CD4-positive, alpha-beta T cell treated with Interleukin-17A for 4 hours (primary cell): ENCODE results near the gene WIPI1.
"Not testable (repeated sequence)": the region's sequence is repeated elsewhere in the genome, so short reads cannot be mapped to it uniquely, and the experiment has no call there.

Source experiments
- DNase-seq: peaks from one replicate; pipeline ENCODE4 v3.0.0-alpha.2; 2020; ENCODE audit warnings: mixed read lengths

The WIPI1 gene

DNA sequence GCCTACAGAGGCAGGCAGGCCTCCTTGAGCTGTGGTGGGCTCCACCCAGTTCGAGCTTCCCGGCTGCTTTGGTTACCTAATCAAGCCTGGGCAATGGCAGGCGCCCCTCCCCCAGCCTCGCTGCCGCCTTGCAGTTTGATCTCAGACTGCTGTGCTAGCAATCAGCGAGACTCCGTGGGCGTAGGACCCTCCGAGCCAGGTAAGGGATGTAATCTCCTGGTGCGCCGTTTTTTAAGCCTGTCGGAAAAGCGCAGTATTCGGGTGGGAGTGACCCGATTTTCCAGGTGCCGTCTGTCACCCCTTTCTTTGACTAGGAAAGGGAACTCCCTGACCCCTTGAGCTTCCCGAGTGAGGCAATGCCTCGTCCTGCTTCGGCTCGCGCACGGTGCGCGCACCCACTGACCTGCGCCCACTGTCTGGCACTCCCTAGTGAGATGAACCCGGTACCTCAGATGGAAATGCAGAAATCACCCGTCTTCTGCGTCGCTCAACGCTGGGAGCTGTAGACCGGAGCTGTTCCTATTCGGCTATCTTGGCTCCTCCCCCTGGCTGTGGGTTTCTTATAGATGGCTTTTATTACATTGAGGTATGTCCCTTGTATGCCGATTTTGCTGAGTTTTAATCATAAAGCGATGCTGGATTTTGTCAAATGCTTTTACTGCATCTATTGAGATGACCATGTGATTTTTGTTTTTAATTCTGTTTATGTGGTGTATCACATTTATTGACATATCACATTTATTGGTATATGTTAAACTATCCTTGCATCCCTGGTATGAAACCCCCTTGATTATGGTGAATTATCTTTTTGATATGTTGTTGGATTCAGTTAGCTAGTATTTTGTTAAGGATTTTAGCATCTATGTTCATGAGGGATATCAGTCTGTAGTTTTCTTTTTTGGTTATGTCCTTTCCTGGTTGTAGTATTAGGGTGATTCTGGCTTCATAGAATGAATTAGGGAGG, 43.4 kb downstream of the WIPI1 start:
- peak; percentile 75 for DNase-seq

DNA sequence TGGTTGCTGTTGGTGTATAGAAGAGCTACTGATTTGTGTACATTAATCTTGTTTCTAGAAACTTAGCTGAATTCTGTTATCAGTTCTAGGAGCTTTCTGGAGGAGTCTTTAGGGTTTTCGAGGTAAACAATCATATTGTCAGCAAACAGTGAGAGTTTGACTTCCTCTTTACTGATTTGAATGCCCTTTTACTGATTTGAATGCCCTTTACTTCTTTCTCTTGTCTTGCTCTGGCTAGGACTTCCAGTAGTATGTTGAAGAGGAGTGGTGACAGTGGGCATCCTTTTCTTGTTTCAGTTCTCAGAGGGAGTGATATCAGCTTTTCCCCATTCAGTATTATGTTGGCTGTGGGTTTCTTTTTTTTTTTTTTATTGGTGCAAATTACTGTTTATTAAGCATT, 49.6 kb downstream of the WIPI1 start:
- not testable (repeated sequence) for DNase-seq

DNA sequence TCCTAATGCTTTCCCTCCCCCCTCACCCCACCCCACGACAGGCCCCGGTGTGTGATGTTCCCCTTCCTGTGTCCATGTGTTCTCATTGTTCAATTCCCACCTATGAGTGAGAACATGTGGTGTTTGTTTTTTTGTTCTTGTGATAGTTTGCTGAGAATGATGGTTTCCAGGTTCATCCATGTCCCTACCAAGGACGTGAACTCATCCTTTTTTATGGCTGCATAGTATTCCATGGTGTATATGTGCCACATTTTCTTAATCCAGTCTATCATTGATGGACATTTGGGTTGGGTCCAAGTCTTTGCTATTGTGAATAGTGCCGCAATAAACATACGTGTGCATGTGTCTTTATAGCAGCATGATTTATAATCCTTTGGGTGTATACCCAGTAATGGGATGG, 53.5 kb downstream of the WIPI1 start:
- DNase-seq = not testable (repeated sequence)

DNA sequence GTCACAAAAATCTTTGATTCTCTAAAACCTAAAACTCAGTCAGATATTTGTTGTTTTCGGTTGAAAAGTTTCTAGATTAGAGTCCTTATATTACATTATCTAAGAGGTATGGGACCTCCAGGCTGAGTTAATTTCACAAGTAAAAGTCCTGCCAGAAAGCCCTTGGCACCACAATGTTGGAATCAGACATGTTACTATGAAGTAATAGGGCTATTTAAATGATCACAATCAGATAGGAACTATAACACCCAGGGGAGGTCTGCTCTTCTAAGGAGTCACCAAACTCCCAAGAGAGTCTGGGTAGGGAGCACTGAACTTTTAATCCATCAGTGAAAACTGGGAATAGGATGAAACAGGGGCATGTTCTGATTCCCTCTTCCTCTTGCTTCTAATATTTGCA, 54.2 kb downstream of the WIPI1 start:
- DNase-seq = no peak

DNA sequence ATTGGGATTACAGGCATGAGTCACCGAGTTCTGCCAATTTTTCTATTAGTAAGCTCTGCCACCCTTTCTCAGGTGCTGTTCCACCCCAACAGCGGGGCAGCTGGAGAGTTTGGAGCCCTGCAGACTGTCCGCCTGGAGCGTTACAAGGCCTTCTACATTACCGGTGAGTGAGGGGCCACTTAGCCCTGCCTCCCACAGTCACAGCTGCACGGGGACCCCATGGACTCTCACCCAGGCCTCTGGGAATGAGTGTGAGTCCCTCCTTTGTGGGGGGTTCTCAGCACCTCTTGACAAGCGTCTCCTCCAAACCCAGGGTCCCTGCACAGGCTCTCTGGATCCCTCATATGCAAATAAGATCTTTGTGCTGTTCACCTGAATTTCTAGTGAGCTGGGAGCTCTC, 56.0 kb downstream of the WIPI1 start:
- DNase-seq = no peak

DNA sequence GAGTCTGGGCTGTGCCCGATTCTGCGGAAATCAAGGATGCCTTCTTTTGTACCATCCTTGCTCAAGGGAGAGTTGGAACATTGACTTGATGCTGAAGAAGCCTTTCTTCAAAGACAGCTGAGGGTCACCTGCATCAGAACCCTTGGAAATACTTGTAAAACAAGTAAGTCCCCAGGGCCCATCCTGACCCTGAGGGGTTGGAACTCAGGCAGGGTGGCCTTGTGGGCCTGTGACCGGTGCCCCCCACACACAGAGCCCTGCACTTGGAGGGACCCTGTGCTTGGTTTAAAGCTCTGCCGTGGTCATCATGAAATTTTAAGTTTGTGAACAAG, 56.9 kb downstream of the WIPI1 start:
- DNase-seq = no peak

DNA sequence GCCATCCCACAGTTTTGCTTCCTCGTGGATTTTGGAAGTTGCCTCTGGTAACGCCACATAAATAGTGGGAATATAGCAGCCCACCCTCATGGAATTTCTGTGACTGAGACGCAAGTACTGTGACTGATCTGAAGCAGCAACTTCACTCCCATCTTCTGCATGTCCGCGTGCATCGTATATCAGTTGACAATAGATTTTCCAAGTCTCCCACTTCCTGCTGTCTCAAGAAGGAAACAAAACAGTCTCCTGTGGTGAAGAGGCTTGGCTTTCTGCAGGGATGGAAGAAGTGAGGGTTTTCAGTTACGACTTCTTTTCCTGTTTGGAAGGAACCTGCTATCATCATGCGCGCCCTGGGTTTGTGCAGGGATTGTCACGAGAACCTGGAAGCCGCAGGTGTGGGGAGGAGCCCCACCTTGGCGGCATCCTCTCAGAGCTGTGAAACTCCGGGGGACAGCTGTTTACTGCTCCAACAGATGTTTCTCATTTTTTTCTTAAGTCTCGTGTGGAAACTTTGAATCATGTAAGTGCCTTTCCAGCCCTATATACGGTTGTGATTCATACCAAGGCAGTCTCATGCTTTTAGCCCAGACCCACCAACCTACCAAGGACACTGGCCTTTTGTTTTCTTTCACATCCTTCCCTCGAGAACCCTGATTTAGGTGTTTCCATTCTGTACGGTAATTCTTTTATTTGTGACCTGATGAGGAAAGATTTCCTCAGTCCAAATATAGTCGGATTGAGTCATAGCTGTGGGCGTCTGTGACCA, 57.5 kb downstream of the WIPI1 start:
- DNase-seq = peak; percentile 60

DNA sequence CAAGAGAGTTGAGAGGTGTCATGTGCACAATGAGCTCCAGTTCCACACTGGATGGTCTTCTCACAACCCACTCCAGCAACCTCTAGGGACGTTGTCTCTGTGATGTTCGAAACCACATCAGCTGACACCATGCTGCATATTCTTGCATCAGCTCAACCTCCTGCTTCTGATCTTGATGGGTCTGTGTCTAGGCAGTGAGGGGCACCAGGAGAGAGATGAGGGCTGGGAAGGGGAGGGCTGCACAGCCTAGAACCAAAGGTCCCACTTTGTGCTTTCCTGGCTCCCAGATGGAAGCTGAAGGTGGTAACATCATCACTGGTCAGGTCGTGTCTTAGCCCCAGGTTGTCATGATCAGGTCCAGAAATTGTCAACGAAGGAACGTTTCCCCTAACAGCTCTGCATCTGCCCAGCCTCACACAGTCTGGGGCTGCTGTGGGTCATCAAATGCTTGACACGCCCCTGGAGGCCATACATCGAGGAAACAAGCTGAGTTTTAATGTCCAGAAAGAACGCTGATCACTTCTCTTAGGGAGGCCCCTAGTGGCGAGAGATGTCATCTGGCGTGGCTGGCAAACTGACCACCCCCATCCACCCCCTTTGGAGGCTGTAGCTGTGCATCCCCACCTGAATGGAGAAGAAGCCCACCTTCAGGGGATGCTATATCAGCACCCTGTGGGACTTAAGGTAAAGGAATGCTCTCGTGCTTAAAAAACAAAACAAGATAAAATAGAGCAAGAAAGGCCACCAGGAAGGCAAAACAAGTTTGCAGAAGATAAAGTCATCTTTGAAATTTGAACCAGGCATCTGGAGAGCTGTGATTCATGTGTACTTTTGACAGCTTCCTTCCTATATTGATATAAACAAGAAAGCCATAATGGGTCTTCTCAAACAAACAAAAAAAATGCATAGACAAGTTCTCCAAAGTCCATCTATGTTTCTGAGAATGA, 58.3 kb downstream of the WIPI1 start:
- peak; percentile 48 for DNase-seq

DNA sequence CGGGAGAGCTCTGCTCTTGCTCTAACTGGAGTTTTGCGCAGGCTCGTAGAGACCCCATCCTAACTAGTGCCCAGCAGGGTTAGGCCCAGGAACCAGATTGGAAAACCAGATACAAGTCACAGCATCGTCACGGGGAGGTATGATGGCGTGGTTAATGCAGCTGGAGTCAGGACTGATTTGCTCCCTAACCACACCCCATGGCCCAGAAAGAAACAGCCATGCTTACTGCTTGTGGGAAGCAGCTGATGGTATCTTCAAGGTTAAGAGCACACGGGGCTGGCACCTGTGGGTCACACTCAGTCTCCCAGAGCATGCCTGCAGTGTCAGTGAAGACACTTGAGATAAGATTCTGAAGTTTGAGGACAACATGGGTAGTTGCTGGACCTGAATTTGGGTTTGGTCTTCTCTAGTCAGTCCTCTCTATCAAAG, 60.2 kb downstream of the WIPI1 start:
- DNase-seq = peak; percentile 8

DNA sequence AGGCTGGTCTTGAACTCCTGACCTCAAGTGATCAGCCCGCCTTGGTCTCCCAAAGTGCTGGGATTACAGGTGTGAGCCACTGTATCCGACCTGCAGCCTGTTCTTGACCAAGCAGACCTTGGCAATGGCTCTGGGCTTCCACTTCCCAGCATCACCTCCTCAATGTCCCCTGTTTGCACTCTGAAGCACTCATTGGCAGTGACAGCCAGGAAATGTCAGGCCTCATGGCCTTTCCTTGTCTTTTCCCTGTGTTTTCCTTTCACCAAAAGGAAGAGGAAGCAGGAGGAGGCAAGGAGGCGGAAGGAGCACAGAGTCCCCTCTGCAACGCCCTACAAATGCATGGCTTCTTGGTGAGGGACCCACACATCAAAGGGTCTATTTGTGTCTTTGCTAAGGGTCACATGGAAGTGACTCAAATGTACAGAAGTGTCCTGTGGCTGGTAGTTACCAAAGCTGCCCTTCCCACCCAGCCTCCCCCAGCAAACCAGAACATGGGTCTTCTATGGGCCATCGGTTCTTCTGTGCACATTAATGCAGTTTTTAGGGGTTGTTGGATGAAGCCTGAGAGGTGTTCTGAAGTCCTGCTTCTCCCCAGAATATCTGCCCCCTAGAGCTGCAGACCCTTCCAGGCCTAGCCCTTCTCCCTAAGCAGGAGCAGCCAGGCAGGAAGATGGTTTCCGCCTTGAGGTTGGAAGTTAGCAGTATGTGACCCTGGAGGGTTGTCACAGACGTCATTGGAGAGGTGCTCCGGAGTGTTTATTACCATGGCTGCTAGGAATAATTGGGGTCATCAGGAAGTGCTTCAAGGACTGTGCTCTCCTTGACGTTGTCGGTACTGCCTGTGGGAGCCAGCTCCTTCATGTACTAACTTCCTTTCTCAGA, 60.8 kb downstream of the WIPI1 start:
- no peak for DNase-seq

DNA sequence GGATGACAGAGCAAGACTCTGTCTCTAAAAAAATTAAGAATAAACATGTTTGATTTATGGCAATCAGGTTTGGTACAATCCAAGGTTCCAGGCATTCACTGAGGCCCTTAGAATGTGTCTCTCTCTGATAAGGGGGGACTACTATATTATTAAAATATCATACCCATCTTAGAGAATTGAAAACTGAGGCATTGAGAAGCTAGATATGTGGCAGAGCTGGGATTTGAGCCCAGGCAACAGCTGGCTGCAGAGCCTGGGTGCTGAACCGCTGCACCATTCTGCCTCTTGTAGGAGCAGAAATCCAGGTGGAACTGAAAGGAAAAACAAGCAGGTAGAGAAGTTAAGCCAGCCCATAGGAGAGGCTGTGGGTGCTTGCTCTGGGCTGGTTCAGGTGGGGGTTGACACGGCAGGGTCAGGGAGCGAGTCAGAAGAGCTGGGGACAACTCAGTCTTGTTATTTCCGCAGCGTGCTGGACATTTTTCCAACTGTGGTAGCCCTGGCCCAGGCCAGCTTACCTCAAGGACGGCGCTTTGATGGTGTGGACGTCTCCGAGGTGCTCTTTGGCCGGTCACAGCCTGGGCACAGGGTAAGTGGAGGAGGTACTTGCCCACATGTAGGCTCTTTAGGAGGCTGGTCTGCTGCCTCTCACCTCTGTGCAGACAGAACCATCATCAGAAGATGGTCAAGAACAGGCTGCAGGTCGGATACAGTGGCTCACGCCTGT, 62.5 kb downstream of the WIPI1 start:
- no peak for DNase-seq

DNA sequence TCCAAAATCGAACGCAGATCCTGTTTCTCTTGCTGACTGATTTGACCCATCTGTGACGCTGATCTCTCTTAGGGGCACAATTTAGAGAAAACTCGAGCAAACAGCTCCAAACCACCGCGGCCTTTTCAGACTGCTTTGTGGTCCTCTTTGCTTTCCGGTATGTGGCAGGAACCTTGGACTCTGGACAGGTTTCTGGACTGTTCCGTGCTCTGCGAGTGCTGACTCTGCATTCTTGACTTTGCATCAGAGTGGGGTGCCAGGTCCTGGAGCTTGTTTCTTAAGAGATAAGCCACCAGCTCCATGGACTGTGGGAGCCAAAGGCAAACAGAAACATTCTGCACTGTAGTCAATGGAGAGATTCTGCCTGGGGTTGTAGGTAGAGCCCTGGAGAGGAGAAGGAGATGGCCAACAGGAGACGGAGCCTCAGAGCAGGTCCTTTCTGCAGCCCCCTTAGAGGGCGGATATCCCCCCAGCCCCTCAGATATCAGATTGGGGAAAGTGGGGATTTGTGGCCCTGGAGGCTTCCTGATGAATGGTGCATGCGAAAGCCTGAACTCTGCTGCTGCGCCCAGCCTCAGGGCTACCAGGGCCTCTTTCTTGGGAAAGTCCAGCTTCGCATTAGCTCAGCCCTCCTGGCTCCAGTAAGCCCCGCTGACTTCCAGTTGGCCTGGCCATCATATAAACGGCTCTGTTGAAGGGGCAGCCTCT, 65.6 kb downstream of the WIPI1 start:
- DNase-seq = no peak

DNA sequence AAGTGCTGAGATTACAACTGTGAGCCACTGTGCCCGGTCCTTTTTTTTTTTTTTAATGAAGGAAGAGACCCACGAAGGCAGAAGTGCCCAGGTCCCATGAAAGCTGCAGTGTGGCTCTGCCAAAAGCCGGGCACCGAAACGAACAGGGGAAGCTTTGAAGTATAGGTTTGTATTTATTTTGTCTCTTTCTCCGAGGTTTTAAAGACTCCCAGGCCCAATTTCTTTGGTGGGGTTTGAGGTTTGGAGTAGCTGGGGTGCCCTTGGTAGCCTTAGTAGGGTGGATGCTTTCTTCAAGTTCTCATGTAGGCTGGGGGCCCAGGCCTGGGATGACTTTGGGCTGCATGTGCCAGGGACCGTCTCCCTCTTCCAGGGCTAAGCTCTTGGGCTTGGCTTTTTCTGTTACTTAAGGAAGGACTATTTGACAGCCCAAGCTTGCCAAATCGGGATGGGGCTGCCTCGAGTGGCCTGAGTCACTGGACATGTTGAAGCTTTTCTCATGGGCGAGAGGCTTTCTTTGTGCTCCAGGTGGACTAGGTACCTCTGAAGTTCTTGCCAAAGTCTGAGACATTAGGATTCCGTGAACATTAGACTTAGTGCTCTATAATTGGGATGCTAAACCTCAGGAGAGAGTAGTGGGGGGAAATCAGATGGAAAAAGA, 66.3 kb downstream of the WIPI1 start:
- DNase-seq = no peak

DNA sequence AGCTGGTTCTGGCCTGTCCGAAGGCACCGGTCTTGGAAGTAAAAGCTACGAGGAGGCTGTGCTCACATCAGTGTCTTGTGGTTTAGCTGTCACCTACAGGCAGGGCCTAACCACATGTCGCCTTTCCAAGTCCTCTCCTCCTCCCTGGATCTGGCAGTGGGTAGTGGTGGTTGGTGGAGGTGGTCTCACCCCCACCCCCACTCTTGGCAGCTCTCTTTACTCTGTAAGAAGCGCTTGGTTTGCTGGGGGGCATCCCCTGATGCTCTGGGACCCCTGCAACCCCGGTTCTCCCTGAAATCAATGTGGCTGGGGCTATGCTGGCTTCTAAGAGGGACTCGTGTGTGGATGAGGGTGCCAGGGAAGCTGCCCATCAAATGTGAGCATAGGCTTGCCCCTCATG, 68.3 kb downstream of the WIPI1 start:
- no peak for DNase-seq

DNA sequence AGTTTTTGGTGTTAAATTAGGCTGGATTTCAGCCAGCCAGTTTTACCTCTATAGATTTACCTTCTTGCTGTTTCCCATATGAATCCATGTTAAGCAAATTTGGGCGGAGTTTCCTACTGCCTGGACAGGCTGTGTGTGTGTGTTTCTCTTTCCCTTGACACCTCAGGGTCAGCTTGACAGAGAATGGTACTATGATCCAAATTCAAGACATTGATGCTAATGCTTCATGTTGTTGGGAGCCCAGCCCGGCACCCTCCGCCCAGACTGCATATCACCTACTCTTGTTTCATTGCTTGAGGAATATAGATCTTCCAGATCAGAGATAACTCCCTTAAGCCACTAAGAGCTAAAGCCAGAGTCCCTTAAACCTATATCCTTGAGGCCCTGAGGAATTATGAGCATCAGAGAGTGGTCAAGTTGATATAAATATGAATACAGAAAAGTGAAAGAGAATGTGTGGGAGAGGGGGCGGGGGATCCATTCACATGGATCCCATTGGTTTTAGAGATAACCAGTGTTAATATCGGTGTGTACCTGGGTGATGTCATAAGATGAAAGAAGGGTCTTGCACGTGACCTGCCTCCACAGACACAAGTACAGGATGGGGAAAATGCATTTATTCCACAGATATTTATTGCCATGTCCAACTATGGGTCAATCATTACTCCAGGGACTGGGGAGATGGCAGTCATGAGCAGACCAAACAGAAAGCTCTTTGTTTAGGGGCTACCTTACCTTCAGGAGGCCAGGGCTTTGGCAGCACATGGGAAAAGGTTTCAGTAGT, 69.7 kb downstream of the WIPI1 start:
- no peak for DNase-seq

DNA sequence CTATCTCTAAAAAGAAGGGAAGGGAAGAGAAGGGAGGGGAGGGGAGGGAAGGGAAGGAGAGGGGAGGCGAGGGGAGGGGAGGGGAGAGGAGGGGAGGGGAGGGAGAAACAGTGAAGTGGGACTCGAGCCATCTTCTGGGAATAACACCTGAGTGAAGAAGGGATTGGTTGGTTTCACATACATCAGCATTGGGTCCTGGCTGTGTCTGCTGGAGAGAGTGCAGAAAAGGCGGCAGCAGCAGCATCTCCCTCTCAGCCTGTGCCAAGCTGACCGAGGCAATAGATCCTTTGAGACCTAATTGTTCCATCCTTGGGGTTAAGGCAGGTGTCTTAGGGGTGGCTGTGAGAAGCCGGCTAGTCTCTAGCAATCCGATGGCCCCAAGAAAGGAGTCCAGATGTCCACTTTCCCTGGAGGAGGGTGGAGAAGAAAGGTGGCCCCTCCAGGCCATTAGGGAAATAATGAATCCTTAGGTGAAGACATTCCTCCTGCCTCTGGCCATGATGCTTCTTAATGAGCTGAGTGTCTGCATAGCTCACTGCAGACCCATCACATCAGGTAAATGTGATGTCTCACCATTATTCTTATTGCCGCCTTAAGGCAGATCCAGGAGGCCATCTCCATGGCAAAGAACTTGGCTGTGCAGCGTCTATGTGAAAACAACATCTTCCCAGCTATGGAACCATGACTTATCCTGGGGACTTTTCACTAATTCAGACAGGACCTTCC, 71.6 kb downstream of the WIPI1 start:
- no peak for DNase-seq

DNA sequence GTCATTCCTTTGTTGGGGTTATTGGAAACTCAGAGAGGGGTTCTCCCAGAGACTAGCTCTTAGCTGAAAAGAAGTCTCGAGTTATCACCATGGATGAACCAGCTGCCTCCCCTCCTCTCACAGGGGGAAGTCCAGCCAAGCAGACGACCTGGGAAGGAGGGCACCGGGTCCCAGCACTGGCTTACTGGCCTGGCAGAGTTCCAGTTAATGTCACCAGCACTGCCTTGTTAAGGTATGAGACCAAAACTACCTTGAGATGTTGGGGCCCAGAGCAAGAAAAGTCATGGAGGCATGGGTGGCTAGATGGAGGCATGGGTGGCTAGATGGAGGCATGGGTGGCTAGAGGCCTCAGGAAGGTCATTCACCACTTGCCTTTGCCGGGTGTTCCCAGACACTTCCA, 72.4 kb downstream of the WIPI1 start:
- DNase-seq = no peak

DNA sequence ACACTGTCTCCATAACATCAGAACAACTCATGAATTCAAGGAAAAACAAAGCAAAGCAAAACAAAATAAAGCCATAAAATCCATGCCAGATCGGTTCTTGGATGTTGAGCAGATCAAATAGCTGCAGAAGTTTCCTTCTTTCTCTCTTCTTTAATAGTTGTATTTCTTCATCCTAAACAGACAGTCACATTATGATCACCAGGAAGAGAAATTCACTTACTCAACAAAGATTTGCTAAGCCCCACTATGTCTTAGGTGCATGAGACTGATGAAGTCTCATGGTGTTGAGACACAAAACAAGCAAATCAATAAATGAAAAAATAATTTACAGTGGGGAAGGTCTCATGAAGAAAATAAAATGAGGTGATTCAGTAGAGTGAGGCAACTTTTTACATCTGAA, 72.8 kb downstream of the WIPI1 start:
- no peak for DNase-seq
